ENCODE results near the gene POLR2A. TPM values are rescaled to one million over a fixed set of nuclear protein-coding genes. Genes with fewer than 3 reads are reported as not detected.

POLR2A gene
- total and polyA plus RNA-seq, 2 of the 13 experiments (the other 11 are each of a cell fraction or from before 2014, with no cell fraction given): 17.8 to 18.3 TPM

DNA sequence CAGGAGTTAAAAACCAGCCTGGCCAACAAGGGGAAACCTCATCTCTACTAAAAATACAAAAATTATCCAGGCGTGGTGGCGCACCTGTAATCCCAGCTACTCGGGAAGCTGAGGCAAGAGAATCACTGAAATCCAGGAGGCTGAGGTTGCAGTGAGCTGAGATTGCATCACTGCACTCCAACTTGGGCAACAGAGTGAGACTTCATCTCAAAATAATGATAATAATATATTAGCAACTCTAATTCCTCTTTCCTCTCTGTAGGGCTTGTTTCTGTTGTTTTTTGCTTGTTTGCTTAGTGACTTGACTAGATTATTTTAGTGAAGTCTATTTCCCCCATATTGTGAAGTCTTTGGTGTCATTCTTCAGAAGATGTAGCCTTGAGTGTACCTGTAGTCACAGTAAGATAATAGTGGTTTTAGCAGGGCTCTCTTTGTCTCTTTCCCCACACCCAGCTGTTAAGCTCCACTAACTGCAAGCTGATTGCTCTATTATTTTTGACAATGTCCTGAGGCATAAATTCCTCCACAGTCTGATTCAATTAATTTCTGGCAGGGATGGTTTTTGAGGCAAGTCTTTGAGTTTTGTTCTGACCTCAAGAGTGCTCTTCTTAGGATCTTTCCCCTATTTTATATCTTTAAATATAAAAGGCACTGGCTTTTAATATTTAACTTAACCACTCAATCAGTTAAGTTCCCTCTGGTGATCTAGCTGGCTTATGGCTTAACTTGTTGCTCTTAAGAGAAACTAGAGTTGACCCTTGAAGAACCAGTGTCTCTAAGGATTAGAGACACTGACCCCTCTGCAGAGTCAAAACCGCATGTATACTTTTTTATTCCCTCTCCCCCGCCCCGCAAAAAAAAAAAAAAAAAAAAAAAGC lies 46.1 kb downstream of the POLR2A start:
- WGBS (ENCODE audit: low lambda C conversion rate): 32% methylated on average over 6 of the region's 6 CpGs
- no peaks in the 10 kb centered on the region for H3K9me3 ChIP-seq (ENCODE audit: low read length)
- H3K4me1 ChIP-seq (ENCODE audit: insufficient read depth, low read length): peaks cover 32% of the 10 kb centered on the region
- BruUV-seq (replicated peaks): no TSS peak
- H3K4me2 ChIP-seq (ENCODE audit: low read depth, low read length): no peak overlapping the region
- ChIA-PET POLR2A (no interaction called here), CTCF (ENCODE audit: low intra/inter-chr PET ratio, low total read pairs) (no interaction called here)
- no peak overlapping the region for H3K27ac ChIP-seq (ENCODE audit: extremely low read length, insufficient read depth, low read length)
- no peaks in the 10 kb centered on the region for H3K36me3 ChIP-seq (replicated peaks in 1 of 2; ENCODE audit: control insufficient read depth in 1 of 2, insufficient read depth in 2 of 2, low read length in 2 of 2)
- DNase-seq (ENCODE audit: low spot score) (no peak), FAIRE-seq (no peak), ATAC-seq (no peak)
- H3K4me3 ChIP-seq (replicated peaks in 1 of 3; ENCODE audit: insufficient read depth in 1 of 3, low read depth in 2 of 3, low read length in 3 of 3): no peak overlapping the region
- peaks cover 0 to 1% of the 10 kb centered on the region in 2 experiments; a peak in 1 of 5 replicates for H3K27me3 ChIP-seq (ENCODE audit: control insufficient read depth in 1 of 2, insufficient read depth in 2 of 2, low read length in 2 of 2)
- H2AFZ ChIP-seq (ENCODE audit: low read length): no peak overlapping the region
- in situ Hi-C loops (cut with HindIII; ENCODE audit: extremely low pct_ligation_motif_present, low pct_unique_long_range_greater_than_20kb): no loop called here
- no peaks in the 10 kb centered on the region for H4K20me1 ChIP-seq (ENCODE audit: insufficient read depth, low read length)
- H3K9ac ChIP-seq (ENCODE audit: insufficient read depth, low read depth, low read length): no peak overlapping the region
- no peaks in the 10 kb centered on the region for H3K79me2 ChIP-seq (ENCODE audit: insufficient read depth, low read length)
- TF ChIP-seq, protein P1, sequence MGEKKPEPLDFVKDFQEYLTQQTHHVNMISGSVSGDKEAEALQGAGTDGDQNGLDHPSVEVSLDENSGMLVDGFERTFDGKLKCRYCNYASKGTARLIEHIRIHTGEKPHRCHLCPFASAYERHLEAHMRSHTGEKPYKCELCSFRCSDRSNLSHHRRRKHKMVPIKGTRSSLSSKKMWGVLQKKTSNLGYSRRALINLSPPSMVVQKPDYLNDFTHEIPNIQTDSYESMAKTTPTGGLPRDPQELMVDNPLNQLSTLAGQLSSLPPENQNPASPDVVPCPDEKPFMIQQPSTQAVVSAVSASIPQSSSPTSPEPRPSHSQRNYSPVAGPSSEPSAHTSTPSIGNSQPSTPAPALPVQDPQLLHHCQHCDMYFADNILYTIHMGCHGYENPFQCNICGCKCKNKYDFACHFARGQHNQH (CRISPR knock-in tag; IDR thresholded peaks at IDR 0.05): no peak
- TF ChIP-seq CEBPB (IDR thresholded peaks at IDR 0.05; ENCODE audit: borderline replicate concordance, low read depth, low read length): peak; percentile 55; the same call in 1 of the 2 replicates
- TF ChIP-seq ATAD3A (CRISPR knock-in tag; IDR thresholded peaks at IDR 0.05): no peak
- TF ChIP-seq CEBPG (CRISPR knock-in tag; IDR thresholded peaks at IDR 0.05): 0 out of 2 replicates have a peak, but pooled peaks have one; percentile 6
- intact Hi-C loops (cut with micrococcal nuclease; ENCODE audit: unreplicated experiment): no loop called here

DNA sequence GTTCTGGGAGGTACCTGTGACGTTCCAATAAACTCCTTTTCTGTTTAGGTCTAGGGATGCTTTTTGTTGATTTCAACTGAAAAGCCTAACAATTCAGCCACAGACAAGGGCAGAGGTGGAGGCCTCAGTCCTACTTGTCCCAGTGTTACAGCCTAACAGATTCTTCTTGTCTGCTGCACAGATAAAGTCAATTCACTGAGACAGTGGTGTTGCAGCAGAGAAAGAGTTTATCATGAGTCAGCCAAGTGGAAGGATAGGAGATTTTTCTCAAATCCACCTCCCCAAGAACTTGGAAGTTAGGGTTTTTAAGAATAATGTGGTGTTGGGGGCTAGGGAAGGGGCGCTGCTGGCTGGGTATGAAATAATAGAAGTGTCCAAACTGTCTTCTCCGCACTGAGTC lies 53.9 kb downstream of the POLR2A start:
- H3K9ac ChIP-seq (ENCODE audit: insufficient read depth, low read depth, low read length): no peak overlapping the region
- no peaks in the 10 kb centered on the region for H3K79me2 ChIP-seq (ENCODE audit: insufficient read depth, low read length)
- CTCF ChIA-PET (ENCODE audit: low intra/inter-chr PET ratio, low total read pairs): no interaction called here
- no peak overlapping the region for H3K4me2 ChIP-seq (ENCODE audit: low read depth, low read length)
- POLR2A ChIA-PET: no interaction called here
- ATAC-seq (no peak), FAIRE-seq (no peak), DNase-seq (ENCODE audit: low spot score) (no peak)
- no peak overlapping the region for H3K4me3 ChIP-seq (replicated peaks in 1 of 3; ENCODE audit: insufficient read depth in 1 of 3, low read depth in 2 of 3, low read length in 3 of 3)
- no peaks in the 10 kb centered on the region for H4K20me1 ChIP-seq (ENCODE audit: insufficient read depth, low read length)
- H3K9me3 ChIP-seq (ENCODE audit: low read length): peaks cover 15% of the 10 kb centered on the region
- in situ Hi-C loops (cut with HindIII; ENCODE audit: extremely low pct_ligation_motif_present, low pct_unique_long_range_greater_than_20kb) (no loop called here), intact Hi-C loops (cut with micrococcal nuclease; ENCODE audit: unreplicated experiment) (loop anchor here (2.0 kb wide), 1 partner anchor 13 kb away; no protein-coding TSS in a partner anchor)
- WGBS (ENCODE audit: low lambda C conversion rate): 62% methylated on average over 3 of the region's 3 CpGs
- H3K4me1 ChIP-seq (ENCODE audit: insufficient read depth, low read length): peaks cover 49% of the 10 kb centered on the region
- BruUV-seq (replicated peaks): no TSS peak
- H3K36me3 ChIP-seq (replicated peaks in 1 of 2; ENCODE audit: control insufficient read depth in 1 of 2, insufficient read depth in 2 of 2, low read length in 2 of 2): no peaks in the 10 kb centered on the region
- peaks cover 0 to 2% of the 10 kb centered on the region in 2 experiments; a peak in 1 of 5 replicates for H3K27me3 ChIP-seq (ENCODE audit: control insufficient read depth in 1 of 2, insufficient read depth in 2 of 2, low read length in 2 of 2)
- no peak overlapping the region for H3K27ac ChIP-seq (ENCODE audit: extremely low read length, insufficient read depth, low read length)
- no peak overlapping the region for H2AFZ ChIP-seq (ENCODE audit: low read length)
- TF ChIP-seq, protein P2, sequence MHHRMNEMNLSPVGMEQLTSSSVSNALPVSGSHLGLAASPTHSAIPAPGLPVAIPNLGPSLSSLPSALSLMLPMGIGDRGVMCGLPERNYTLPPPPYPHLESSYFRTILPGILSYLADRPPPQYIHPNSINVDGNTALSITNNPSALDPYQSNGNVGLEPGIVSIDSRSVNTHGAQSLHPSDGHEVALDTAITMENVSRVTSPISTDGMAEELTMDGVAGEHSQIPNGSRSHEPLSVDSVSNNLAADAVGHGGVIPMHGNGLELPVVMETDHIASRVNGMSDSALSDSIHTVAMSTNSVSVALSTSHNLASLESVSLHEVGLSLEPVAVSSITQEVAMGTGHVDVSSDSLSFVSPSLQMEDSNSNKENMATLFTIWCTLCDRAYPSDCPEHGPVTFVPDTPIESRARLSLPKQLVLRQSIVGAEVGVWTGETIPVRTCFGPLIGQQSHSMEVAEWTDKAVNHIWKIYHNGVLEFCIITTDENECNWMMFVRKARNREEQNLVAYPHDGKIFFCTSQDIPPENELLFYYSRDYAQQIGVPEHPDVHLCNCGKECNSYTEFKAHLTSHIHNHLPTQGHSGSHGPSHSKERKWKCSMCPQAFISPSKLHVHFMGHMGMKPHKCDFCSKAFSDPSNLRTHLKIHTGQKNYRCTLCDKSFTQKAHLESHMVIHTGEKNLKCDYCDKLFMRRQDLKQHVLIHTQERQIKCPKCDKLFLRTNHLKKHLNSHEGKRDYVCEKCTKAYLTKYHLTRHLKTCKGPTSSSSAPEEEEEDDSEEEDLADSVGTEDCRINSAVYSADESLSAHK (CRISPR knock-in tag; IDR thresholded peaks at IDR 0.05; ENCODE audit: borderline replicate concordance): no peak
- TF ChIP-seq SETDB1 (CRISPR knock-in tag; IDR thresholded peaks at IDR 0.05; ENCODE audit: borderline replicate concordance): 0 out of 2 replicates have a peak, but pooled peaks have one; percentile 76
- TF ChIP-seq ZFP36L2 (CRISPR knock-in tag; IDR thresholded peaks at IDR 0.05): no peak

Data from HepG2 (cell line).